HepG2 (cell line): ENCODE data around the gene FBF1. TPM values are rescaled to one million over a fixed set of nuclear protein-coding genes. Genes with fewer than 3 reads are reported as not detected.

ENCODE experiments used
- ATAC-seq: fragments of 200-7000 bp; cut with Tn5 transposase; 3 replicates; pipeline ENCODE4 v1.9.1; 2020; ENCODE audit warnings: mild to moderate bottlenecking, moderate library complexity
- BruUV-seq: library from RNA; stranded (reverse); fragments of 400-500 nt; replicated peaks from 2 replicates; lab custom pipeline; 2021; lab: Mats Ljungman, UMichigan
- CTCF ChIA-PET: fragments of 300-600 bp; formaldehyde crosslinking; extraction: SDS; loops from one replicate; lab custom pipeline; 2021; ENCODE audit warnings: low total read pairs, inconsistent platforms, low intra/inter-chr PET ratio; lab: Yijun Ruan, JAX
- POLR2A ChIA-PET: fragments of 350-600 bp; sonication (Branson Sonifier 250); formaldehyde crosslinking; loops from one replicate; lab custom pipeline; 2020; ENCODE audit warnings: antibody characterized with exemption, inconsistent platforms; lab: Yijun Ruan, JAX
- DNase-seq: peaks from one replicate; pipeline ENCODE4 v3.0.0-alpha.2; 2015; ENCODE audit warnings: low spot score
- FAIRE-seq: peaks from 3 replicates; lab custom pipeline; 2011; peaks lifted over from hg19 to GRCh38; lab: Jason Lieb, UNC
- H2AFZ ChIP-seq: one replicate; pipeline ENCODE4 v1.6.1; 2011; ENCODE audit warnings: low read length, inconsistent platforms
- H3K27ac ChIP-seq: fragments of 300-600 bp; 3 replicates; pipeline ENCODE4 v1.8.0; 2011; ENCODE audit warnings: mixed run types, mild to moderate bottlenecking, mixed read lengths, low read length, inconsistent platforms; ENCODE audit not compliant: insufficient read depth; ENCODE audit errors: extremely low read length
- H3K27me3 ChIP-seq, 2 experiments: fragments of 200-600 bp in 1 of 2; 2 replicates in 1 of 2; 3 replicates in 1 of 2; pipeline versions ENCODE4 v1.6.0 to v1.8.0; 2011; ENCODE audit warnings: low read length in 2 of 2, mild to moderate bottlenecking in 2 of 2, moderate library complexity in 2 of 2, inconsistent platforms in 1 of 2; ENCODE audit not compliant: insufficient read depth in 2 of 2, control insufficient read depth in 1 of 2
- H3K36me3 ChIP-seq, 2 experiments: fragments of 200-600 bp in 1 of 2; replicated peaks in 1 of 2; 2 replicates in 1 of 2; 3 replicates in 1 of 2; pipeline versions ENCODE4 v1.5.1 to v1.8.0; 2011; ENCODE audit warnings: low read length in 2 of 2, inconsistent platforms in 1 of 2; ENCODE audit not compliant: insufficient read depth in 2 of 2, control insufficient read depth in 1 of 2
- H3K4me1 ChIP-seq: 2 replicates; pipeline ENCODE4 v1.5.1; 2012; ENCODE audit warnings: low read length, inconsistent platforms; ENCODE audit not compliant: insufficient read depth
- H3K4me2 ChIP-seq: 2 replicates; pipeline ENCODE4 v1.6.0; 2011; ENCODE audit warnings: low read depth, low read length, inconsistent platforms
- H3K4me3 ChIP-seq, 3 experiments: fragments of 200-600 bp in 1 of 3; sonication (generic), shearing (Covaris generic) in 1 of 3; replicated peaks in 1 of 3; 2 replicates each; pipeline ENCODE4 v1.5.1; 2011 to 2016; ENCODE audit warnings: low read length in 3 of 3, inconsistent platforms in 2 of 3, low read depth in 2 of 3, mild to moderate bottlenecking in 2 of 3, control low read depth in 1 of 3, mixed read lengths in 1 of 3; ENCODE audit not compliant: insufficient read depth in 1 of 3
- H3K79me2 ChIP-seq: one replicate; pipeline ENCODE4 v1.6.1; 2011; ENCODE audit warnings: low read length, inconsistent platforms; ENCODE audit not compliant: insufficient read depth
- H3K9ac ChIP-seq: 2 replicates; pipeline ENCODE4 v1.6.0; 2011; ENCODE audit warnings: mild to moderate bottlenecking, low read depth, low read length, inconsistent platforms; ENCODE audit not compliant: insufficient read depth
- H3K9me3 ChIP-seq: 2 replicates; pipeline ENCODE4 v1.5.1; 2012; ENCODE audit warnings: mild to moderate bottlenecking, low read length
- H4K20me1 ChIP-seq: 2 replicates; pipeline ENCODE4 v1.6.0; 2011; ENCODE audit warnings: inconsistent platforms, mild to moderate bottlenecking, low read length, moderate library complexity; ENCODE audit not compliant: insufficient read depth
- HDAC1 ChIP-seq: sonication (generic); formaldehyde crosslinking; IDR thresholded peaks from 2 replicates; pipeline ENCODE4 v1.5.1; 2020; ENCODE audit warnings: mild to moderate bottlenecking, missing genetic modification reagents
- IRF2 ChIP-seq: IDR thresholded peaks from 2 replicates; pipeline ENCODE4 v1.6.1; 2018; ENCODE audit warnings: missing genetic modification reagents, missing compliant biosample characterization
- KLF16 ChIP-seq, 2 experiments: sonication (generic) in 1 of 2; formaldehyde crosslinking in 1 of 2; IDR thresholded peaks; 2 replicates each; pipeline versions ENCODE4 v1.6.1 to v1.8.0; 2016 to 2023; ENCODE audit warnings: missing genetic modification reagents in 2 of 2, missing compliant biosample characterization in 1 of 2
- RBM39 ChIP-seq: fragments of 200-400 bp; formaldehyde crosslinking; IDR thresholded peaks from one replicate; pipeline ENCODE4 v1.6.1; 2018; ENCODE audit warnings: antibody characterized with exemption, mild to moderate bottlenecking, low read depth, low read length; ENCODE audit not compliant: poor library complexity, severe bottlenecking
- SNAI1 ChIP-seq: sonication (generic); formaldehyde crosslinking; IDR thresholded peaks from 2 replicates; pipeline ENCODE4 v1.5.0; 2020; ENCODE audit warnings: mild to moderate bottlenecking, missing genetic modification reagents, borderline replicate concordance
- SPEN ChIP-seq: sonication (generic); formaldehyde crosslinking; IDR thresholded peaks from 2 replicates; pipeline ENCODE4 v1.5.1; 2020; ENCODE audit warnings: low read depth, mild to moderate bottlenecking, missing genetic modification reagents
- SRY ChIP-seq: sonication (generic); formaldehyde crosslinking; IDR thresholded peaks from 2 replicates; pipeline ENCODE4 v1.8.0; 2022; ENCODE audit warnings: mild to moderate bottlenecking, missing genetic modification reagents
- ZBTB26 ChIP-seq: IDR thresholded peaks from 2 replicates; pipeline ENCODE4 v1.6.1; 2016; ENCODE audit warnings: missing compliant biosample characterization, missing genetic modification reagents, borderline replicate concordance
- ZNF558 ChIP-seq: sonication (generic); formaldehyde crosslinking; IDR thresholded peaks from 2 replicates; pipeline ENCODE4 v1.9.0; 2022; ENCODE audit warnings: mild to moderate bottlenecking, missing genetic modification reagents, borderline replicate concordance
- WGBS: methylation state at CpG from one replicate; pipeline ENCODE4 v1.1.6; 2017; ENCODE audit warnings: low lambda C conversion rate; 5-methylcytosine and 5-hydroxymethylcytosine counted together
- in situ Hi-C: cut with HindIII; loops from 2 replicates; pipeline ENCODE4 v1.10.0; 2017; ENCODE audit warnings: low pct_unique_long_range_greater_than_20kb; ENCODE audit not compliant: extremely low pct_ligation_motif_present
- intact Hi-C: fragments of 100-400 bp; cut with micrococcal nuclease; formaldehyde crosslinking; loops from one replicate; pipeline ENCODE4 v1.10.0; 2022; ENCODE audit not compliant: unreplicated experiment
- polyA plus RNA-seq, 8 experiments: library from polyadenylated mRNA; depleted of rRNA in 3 of 8; stranded (reverse) in 7 of 8; unstranded in 1 of 8; fragments of >200 nt; fragmentation: Illumina TruSeq in 4 of 8; extraction: Trizol in 4 of 8; gene quantifications; 2 replicates each; pipeline versions ENCODE4 v1.2.1 to v1.2.3, GENCODE V29; 2011 to 2016; ENCODE audit warnings: low read depth in 4 of 8, missing spikeins in 1 of 8, mixed read lengths in 1 of 8; ENCODE audit not compliant: insufficient read depth in 1 of 8
- total RNA-seq, 5 experiments: library from RNA; depleted of rRNA; stranded (reverse); fragments of >200 nt; fragmentation: Illumina TruSeq; extraction: Trizol; gene quantifications; 2 replicates each; pipeline ENCODE4 v1.2.3, GENCODE V29; 2016; ENCODE audit warnings: low read depth in 1 of 5
- TF ChIP-seq, protein P1 (sequence below), 2 experiments: fragments of 450-650 bp in 1 of 2; sonication (generic) in 1 of 2; formaldehyde crosslinking in 1 of 2; IDR thresholded peaks; 2 replicates each; pipeline versions ENCODE4 v1.6.1 to v1.8.0; 2016 to 2022; ENCODE audit warnings: antibody characterized with exemption in 1 of 2, mild to moderate bottlenecking in 1 of 2, missing genetic modification reagents in 1 of 2

FBF1 gene
- total and polyA plus RNA-seq, 2 of the 13 experiments (the other 11 are each of a cell fraction or from before 2014, with no cell fraction given): 2.4 to 8.1 TPM

DNA sequence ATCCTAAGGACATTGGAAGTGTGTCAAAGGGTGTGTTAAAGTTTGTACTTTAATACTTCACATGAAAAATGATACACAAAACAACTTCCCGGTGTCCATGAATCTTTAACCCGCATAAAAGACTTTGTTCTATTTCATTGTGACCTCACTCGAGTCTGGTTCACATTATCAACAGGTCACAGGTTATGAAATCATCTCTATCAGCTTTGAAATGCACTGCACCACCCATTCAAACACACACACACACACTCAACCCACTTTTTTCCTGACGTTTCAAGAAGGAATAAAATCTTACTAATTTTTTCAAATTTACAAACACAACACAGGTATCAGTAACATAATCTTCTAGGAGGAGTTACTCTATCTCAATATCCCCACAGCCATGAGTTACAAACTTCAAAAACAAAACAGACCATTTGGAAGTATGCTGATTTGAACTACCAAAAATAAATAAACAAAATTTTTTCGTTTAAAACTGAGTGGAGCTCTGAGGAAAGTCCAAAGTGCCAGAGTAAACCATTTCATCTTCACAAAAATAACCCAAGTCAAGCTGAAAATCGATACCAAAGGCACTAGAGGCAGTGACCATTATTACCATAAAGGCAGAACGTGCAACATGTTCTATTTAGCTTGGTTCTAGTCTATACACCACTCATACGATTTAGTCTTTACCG, 35.5 kb upstream of the FBF1 start (continued):
- TF ChIP-seq SRY (CRISPR knock-in tag) (no peak), HDAC1 (peak; percentile 69), RBM39 (no peak), SPEN (CRISPR knock-in tag) (no peak; the same call in 1 of the 2 replicates), ZNF558 (CRISPR knock-in tag) (no peak)

DNA sequence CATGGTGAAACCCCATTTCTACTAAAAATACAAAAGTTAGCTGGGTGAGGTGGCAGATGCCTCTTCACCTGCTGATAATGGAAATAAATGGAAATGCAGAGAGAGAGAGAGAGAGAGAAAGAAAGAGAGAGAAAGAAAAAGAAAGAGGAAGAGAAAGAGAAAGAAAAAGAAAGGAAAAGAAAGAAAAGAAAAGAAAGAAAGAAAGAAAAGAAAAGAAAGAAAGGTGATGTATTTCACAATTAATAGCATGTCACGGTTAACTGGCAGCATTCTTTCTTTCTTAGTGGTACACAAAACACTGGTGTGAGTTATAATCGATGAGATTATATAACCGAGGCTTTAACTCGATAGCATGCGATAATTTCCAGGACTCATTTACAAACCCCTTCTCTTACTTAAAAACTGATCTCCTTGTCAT, 34.9 kb upstream of the FBF1 start:
- POLR2A ChIA-PET: interaction anchor here (0.6 to 11.5 kb wide), 10 partner anchors 15 to 196 kb away, joined by 3 to 481 read pairs (median 8); partner anchors contain the start of genes CDK3, FBF1, MRPL38 and TRIM65
- intact Hi-C loops: no loop called here
- FAIRE-seq (no peak), DNase-seq (no peak), ATAC-seq (no peak)
- Histone ChIP-seq H3K27ac (peak overlapping the region; percentile 99), H3K9me3 (no peaks in the 10 kb centered on the region), H3K9ac (peak overlapping the region; percentile 91), H2AFZ (no peak overlapping the region), H3K4me1 (peaks cover 80% of the 10 kb centered on the region), H3K4me2 (peak overlapping the region; percentile 87), H4K20me1 (peaks cover 4% of the 10 kb centered on the region; the same call in 1 of the 2 replicates), H3K79me2 (peaks cover 68% of the 10 kb centered on the region), H3K27me3 (no peaks in the 10 kb centered on the region; a peak in 1 of 5 replicates), H3K4me3 (peak overlapping the region; percentile 74 to 98 (median 93)), H3K36me3 (peaks cover 4 to 30% of the 10 kb centered on the region in 2 experiments)
- no TSS peak for BruUV-seq
- in situ Hi-C loops: no loop called here
- CTCF ChIA-PET: no interaction called here
- WGBS: 3% methylated on average over 5 of the region's 5 CpGs
- TF ChIP-seq SNAI1 (CRISPR knock-in tag): 0 out of 2 replicates have a peak, but pooled peaks have one; percentile 13
- TF ChIP-seq, protein P1, sequence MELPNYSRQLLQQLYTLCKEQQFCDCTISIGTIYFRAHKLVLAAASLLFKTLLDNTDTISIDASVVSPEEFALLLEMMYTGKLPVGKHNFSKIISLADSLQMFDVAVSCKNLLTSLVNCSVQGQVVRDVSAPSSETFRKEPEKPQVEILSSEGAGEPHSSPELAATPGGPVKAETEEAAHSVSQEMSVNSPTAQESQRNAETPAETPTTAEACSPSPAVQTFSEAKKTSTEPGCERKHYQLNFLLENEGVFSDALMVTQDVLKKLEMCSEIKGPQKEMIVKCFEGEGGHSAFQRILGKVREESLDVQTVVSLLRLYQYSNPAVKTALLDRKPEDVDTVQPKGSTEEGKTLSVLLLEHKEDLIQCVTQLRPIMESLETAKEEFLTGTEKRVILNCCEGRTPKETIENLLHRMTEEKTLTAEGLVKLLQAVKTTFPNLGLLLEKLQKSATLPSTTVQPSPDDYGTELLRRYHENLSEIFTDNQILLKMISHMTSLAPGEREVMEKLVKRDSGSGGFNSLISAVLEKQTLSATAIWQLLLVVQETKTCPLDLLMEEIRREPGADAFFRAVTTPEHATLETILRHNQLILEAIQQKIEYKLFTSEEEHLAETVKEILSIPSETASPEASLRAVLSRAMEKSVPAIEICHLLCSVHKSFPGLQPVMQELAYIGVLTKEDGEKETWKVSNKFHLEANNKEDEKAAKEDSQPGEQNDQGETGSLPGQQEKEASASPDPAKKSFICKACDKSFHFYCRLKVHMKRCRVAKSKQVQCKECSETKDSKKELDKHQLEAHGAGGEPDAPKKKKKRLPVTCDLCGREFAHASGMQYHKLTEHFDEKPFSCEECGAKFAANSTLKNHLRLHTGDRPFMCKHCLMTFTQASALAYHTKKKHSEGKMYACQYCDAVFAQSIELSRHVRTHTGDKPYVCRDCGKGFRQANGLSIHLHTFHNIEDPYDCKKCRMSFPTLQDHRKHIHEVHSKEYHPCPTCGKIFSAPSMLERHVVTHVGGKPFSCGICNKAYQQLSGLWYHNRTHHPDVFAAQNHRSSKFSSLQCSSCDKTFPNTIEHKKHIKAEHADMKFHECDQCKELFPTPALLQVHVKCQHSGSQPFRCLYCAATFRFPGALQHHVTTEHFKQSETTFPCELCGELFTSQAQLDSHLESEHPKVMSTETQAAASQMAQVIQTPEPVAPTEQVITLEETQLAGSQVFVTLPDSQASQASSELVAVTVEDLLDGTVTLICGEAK (IDR thresholded peaks at IDR 0.05): 0 out of 2 replicates have a peak, but pooled peaks have one; percentile 19
- TF ChIP-seq, protein P1 (CRISPR knock-in tag; IDR thresholded peaks at IDR 0.05): no peak
- TF ChIP-seq KLF16 (CRISPR knock-in tag; IDR thresholded peaks at IDR 0.05): peak in 1 of 2 experiments; percentile 51; a peak in 1 of 4 replicates
- 0 out of 2 replicates have a peak, but pooled peaks have one; percentile 24 for TF ChIP-seq IRF2 (CRISPR knock-in tag)
- TF ChIP-seq ZBTB26: no peak
